ENCODE data around the gene LRRC3B.

Gene LRRC3B

DNA sequence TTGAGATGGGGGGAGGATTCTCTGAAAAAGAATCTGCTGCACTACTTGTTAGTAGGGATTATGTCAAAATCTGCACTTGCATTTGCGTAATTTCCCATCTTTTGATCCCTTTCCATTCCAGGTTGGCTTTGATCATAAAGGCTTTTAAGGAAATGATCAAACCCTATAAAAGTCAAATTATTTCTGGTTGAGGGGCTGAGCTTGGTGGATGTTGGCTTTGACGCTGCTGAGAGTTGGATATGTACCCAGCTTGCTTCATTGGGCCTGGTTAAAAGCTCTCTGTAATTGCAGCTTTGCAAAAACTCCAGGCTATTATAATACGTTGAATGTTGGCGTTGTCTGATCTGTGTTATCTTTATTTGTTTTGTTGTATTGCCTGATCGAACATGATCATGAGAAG lies 12.0 kb downstream of the LRRC3B start:
- no peak for DNase-seq

DNA sequence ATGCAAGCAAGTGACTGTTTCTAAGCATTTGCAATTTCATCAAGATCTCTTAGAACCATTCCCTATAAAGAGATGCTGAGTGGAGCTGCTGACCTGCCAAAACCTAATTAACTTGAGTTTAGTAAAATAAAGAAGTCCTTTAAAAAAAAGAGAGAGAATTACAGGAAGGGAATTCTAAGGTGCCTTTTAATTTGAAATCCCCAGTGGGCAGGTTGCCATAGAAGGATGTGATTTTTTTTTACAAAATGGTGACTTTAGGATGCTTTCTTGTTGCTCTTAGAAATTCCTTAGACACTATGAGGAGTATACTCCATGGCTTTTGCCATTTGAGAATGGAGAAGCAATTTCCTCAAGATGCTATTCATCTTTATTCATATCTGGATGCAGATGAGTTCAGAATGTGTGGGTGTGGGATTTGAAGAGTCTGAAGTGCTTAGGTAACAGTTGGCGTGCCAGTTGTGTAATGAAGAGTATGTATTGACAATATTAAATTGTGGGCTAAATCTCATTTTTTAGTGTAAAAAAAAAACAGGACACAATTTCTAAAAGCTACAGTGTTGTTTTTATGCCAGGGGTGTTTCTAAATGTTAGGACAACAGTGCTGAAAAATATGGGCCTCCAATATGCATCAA lies 13.6 kb downstream of the LRRC3B start:
- no peak for DNase-seq

DNA sequence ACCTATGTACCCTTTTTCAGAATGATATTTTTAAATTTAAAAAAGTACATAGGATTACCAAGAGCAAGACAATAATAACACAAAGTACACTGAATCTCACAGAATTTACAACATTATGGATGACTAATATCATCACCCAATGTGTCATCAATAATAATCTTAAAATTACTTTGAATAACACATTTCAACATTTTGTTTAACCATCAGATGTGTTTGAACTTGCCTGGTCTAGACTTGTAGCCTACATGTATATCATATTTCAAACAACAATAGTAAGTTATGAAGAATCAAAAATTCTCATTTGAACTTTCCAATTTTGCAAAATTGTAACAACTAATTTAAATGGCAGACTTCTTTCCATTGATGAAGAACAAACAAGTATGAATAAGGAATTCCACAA lies 15.1 kb downstream of the LRRC3B start:
- no peak for DNase-seq

DNA sequence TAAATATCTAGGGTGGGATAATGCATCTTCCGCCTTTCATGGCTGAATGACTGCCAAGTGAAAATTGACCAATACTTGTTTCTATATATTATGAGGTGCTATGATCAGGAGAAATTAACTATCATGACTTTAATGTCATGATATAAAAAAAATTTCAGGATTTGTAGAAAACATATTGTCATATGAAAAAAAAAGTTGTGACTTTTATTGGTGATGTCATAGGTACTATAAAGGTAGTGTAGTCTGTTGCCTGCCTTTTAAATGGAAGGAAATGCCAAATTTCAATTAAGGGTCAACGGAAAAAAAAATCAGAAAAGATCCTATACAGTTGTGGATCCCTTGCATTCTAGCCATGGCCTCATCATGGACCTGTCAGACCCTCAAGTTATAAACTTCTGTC lies 15.5 kb downstream of the LRRC3B start:
- no peak for DNase-seq

DNA sequence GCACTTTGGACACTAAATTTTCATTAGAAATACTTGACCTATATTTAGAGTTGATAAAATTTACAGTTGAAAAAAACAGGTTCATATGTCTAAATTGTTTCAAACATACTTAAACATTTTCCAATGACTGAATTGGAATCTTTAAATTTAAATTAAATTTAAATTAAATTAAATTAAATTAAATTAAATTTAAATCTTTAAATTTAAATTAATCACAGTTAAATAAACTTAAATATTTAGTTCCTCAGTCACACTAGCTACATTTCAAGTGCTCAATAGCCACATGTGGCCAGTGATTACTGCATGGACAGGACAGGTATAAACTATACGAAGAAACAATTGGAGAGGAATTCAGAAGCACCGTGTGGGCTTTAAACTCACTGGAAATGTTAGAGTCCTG lies 16.8 kb downstream of the LRRC3B start:
- DNase-seq: no peak

DNA sequence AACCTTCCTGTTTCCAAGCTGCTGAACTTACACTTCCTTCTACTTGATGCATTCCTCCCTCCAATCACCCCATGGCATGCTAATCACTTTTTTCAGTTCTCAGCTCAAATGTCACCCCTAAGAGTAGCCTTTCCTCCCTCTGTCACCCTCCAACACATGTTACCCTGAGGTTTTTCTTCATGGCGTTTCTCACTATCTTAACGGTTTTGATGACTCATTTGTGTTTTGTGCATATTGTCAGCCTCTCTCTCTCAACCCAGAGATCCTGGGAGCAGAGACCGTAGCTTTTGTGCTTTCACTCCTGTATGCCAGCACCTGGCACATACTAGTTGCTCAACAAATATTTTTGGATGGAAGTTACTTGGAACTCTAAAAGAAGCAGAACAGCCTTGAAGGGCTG lies 24.5 kb downstream of the LRRC3B start:
- no peak for DNase-seq

DNA sequence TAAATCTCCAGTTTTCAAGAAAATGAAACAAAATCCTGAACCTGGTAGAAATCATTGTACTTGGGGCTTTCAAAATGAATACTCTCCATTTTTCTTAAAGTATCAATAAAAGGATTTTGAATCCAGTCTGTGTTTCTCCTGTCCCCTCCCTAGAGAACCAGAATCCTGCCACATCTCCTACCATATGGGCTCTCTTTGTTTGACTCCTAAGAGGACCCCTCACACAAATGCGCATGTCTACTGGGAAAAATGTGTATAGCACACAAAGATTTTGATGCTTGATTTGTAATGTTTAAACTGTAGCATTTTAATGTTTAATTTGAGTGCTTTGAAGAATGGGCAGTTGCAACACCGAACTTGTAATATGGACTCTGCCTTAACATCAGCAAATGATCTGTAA lies 25.9 kb downstream of the LRRC3B start:
- DNase-seq: no peak

DNA sequence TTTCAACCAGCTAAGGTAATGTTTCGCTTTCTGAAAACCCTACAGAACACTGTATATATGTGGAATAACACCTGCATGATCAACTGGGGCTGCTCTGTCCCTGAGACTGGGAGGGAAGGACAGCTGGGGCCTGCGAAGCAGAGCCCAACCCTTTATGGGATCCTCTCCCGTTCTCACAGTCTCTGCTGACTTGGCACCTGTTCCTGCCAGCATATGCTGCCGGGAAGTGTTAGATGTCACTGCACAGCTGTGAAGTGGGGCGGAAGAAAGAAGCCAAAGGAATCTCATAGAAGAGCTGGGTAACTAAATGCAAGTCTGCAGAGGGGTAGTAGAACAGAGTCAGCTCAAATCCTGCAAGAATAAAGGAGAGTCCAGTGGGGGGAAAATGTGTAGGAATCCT lies 29.6 kb downstream of the LRRC3B start:
- DNase-seq: peak in 1 of 2 experiments; percentile 23

DNA sequence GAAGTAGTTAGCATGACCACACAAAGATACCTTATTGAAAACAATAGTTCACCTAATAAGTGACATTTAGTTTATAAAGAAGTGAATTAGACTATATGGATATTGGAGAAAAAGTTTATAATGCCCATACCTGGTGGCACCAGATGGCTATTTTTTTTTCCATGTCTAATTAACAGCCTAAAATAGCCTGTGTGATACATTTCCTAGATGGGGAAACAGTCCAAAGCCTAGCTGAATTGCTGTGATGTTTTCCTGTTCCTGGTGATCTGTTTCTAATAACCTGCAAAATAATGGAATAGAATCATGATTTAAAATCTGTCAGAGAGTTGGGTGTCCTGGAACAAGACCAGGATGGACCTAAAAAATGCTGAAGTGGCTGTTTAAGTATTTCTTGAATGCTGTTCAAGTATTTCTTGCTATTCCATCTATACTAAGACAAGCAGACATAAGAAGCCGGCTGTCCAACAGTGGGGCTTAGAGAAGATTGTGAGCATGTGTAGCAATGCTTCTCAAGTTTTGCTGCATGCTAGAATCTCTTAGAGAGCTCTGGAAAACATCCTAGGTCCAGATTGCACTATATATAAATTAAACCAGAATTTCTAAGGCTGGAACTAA lies 31.3 kb downstream of the LRRC3B start:
- no peak for DNase-seq

DNA sequence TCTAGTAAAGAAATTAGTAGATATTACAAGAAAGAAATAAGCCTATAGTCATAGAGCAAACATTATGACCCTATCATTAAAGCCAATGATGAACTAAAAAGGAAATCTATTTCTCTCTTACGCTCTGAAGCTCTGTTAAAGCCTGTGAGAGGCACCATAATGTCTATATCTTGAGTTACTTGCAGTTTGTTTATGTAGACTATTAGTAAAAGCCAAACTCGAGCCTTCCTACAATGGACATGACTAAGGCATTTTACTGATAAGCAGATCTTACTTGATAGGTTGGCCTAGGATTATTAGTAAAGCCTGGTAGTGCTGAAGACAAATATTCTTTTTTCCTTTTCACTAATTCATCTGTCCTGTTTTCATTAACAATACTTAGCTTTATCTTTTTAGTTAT lies 32.7 kb downstream of the LRRC3B start:
- no peak for DNase-seq

DNA sequence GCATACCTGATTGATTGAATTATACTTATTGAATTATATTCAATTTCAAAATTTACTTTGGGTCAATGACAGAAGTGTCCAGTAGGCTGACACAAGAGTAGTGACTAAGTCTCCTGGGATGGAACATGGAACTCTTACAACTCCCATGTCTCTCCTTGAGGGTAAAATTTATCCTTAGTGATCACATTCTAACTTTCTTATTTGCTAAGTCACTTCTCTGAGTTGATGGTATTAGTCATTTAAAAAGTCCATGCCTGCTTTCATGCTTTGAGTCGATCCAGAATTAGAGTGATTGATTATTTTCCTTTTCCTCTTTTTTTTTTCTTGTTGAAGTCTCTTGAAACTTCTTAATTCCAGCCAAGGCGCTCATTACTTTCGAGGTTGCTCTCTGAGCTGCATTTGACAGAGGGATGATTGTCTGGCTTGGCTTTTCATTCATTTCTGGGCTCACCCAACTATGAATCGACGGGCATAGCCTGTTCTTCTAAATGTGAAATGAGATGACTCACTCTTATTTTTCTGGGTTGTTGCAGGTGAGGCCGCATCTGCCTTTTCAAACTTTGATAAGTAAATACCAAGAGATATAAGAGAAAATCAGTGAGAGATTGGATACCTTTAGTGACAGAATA lies 34.9 kb downstream of the LRRC3B start:
- no peak for DNase-seq

DNA sequence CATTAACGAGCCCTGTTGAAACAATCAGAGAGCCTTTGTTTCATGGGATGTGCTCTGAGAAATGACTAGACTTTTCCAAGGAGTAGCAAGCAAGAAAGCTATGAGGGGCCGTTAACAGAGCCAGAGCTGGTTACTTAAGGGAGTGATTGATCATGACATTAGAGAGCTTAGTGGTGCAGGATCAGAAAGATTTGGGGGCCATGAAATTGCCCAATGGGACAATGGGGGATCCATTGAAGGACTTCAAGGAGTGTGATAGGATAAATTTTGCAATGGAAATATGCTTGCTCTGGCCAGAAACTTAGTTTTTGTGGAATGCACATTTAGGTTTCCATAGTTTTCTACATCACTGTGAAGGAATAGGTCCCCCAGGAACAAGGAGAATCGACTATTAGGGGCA lies 45.6 kb downstream of the LRRC3B start:
- no peak for DNase-seq

DNA sequence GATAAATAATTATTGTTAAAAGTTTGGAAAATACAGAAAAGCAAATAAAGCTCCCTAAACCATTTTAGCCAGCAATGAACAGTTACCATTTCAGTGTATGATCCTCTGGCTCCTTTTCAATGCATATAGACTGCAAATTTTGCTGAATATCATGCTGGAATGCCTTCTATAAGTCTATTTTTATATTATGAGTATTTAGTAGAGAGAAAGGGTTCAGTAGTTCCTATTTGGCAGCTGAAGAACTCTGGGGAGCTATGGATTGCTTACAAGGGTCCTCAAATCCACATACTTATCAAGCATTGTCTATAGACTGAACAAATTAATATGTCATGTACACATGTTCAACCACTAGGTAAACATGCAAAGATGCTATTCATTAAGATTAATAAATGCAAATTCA lies 46.1 kb downstream of the LRRC3B start:
- DNase-seq: no peak

DNA sequence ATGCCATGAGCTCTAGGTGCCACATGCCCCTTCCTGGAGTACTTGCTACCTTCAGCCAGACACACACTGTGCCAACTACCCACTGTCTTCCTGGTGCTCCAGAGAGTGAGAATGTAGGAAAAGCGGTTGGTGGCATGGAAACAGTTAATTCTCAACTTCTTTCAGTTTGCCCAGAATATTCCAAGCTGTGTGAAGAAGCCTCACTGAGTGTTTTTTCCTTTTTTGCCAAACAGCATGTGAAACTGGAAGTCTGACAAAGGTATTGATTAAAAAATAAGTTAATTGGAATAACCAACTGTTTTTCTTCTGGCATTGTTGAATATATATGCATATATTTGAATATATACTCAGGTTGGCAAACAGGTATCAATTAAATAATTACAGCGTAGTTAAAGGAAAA lies 52.8 kb downstream of the LRRC3B start:
- no peak for DNase-seq

DNA sequence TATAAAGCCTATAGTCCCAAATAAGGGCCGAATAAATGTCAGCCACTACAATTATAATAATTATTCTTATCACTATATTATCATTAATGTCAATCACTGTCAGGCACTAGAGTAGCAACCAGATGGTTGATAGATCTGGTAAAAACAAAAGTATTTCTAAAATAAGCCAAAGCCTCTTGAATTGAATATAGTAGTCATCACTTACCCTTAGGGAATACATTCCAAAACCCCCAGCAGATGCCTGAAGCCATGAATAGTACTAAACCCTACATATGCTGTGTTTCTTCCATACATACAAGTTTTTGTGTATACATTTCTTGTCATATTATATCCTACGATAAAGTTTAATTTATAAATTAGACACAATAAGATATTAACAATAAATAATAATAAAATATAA lies 59.1 kb downstream of the LRRC3B start:
- DNase-seq: no peak

DNA sequence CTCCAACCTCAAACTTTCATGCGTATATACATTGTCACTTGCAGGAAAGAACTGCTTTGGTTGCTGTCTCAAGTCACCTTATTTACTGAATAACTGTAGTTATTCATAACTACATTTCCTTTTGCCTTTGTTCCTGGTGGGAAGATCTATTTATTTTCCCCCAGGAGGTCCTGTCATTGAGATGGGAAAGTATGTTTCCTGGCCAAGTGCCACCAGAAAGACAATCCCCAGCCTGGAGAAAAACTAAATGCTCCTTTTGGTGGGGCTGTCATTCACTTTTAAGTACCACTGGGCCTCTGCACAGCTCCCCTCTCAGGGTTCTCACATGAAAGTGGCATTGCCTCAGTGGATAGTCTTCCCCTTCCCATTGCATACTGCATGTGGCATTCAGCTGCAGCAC lies 59.8 kb downstream of the LRRC3B start:
- DNase-seq: no peak

DNA sequence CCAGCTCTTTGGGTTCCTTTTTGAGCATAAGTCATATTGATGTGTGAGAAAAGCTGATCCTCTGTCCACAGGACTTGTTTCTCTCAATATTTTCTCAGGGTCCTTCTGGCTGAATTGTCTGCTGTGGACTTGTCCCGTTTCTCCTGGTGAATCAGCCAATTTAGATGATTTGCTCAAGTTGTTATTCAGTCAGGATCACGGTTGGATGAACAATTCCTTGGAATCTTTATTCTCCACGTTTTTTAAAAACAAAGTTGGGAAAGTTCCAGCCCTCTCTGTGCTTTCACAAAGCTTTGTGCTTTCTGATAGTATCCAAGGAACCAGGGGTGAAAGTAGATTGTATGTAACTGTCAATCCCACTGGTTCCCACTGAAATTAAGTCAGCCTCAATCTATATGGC lies 61.3 kb downstream of the LRRC3B start:
- DNase-seq: no peak

DNA sequence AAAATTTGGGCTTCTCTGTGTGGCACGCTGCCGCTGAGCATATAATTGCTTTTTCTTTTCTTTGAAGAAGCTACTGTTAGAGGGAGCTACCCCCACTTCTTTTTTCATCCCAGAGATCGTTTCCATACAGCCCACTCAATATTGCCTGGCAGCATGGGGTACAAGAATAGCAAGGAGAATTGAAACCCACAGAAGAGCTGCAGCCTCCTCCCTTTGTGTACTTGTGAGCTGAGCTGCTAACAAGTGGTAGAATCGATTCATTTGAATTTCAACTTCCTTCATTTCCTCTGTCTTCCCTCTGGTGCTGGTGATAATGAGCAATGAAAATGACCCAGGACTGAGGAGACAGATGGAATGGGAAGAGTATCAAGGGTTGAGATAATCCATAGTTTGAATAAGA lies 64.9 kb downstream of the LRRC3B start:
- no peak for DNase-seq

DNA sequence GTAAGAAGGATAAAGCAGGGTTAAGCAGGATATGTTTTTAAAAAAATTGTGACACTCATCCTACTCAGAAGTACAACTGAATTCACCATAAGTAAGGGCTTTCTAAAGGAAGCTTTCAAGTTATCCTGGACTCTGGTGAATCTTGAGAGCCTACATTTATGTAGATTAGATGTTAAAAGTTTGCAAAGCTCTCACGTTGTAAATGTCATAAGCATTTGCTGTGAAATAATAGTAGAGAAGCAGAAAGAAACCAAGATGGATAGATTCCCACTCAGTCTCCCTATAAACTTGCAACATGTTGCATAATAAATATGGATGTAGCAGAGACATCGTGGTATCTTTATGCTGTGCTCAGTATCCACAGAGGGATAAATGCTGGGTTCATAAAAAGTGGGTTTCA lies 77.0 kb downstream of the LRRC3B start:
- DNase-seq: no peak

DNA sequence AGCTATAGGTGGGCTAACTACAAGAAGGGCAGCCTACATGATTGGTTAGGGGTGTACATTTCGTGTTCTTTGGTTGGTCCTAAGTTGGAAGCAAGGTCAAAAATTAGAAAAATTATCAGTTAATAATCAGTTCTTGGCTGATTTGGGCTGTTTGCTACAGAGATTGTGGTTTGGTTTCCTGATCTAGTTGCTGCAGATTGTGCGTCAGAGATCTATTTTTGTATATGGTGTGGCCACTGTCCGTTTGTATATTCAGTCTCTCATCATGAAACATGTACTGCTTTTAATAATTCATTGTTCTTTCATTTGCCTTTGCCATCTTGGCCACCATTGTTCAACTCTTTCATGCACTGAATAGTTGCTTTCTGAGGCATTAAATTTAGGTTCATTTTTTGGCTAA lies 80.9 kb downstream of the LRRC3B start:
- no peak for DNase-seq

DNA sequence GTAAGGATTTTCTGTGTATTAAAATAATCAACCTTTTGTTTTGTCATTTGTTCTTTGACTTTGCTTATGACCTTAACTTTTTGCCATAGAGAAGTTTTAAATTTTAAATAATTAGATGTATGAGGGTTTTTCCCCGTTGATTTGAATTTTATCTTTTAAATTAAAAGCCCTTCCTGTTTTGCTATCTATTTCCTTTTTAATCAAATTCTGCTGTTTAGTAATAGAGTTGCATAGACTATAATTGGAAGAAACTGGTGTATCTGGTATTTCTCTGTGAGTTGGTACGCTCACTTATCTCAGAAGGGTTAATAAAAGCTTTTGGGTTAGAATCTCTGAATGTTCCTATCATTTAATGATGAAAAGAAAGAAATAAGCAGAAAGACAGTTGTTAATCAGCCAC lies 82.2 kb downstream of the LRRC3B start:
- DNase-seq: no peak

DNA sequence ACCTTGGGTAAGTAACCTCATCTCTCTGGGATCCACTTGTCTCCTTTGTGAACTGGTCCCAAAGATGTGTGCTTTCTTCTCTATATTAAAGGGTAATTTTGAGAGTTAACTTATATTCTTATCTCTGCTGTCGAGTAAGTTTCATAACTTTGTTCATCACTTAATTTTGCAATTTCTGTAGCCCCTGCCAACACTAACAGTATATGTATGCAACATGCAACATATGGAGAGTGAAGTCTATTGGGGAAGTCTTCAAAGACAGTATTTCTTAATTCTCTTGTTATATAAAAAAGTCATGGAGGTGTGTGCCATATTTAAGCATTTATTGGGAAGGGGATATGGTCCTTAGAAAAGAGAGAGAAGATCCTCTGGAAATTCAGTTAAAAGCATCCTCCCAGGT lies 85.9 kb downstream of the LRRC3B start:
- DNase-seq: no peak

DNA sequence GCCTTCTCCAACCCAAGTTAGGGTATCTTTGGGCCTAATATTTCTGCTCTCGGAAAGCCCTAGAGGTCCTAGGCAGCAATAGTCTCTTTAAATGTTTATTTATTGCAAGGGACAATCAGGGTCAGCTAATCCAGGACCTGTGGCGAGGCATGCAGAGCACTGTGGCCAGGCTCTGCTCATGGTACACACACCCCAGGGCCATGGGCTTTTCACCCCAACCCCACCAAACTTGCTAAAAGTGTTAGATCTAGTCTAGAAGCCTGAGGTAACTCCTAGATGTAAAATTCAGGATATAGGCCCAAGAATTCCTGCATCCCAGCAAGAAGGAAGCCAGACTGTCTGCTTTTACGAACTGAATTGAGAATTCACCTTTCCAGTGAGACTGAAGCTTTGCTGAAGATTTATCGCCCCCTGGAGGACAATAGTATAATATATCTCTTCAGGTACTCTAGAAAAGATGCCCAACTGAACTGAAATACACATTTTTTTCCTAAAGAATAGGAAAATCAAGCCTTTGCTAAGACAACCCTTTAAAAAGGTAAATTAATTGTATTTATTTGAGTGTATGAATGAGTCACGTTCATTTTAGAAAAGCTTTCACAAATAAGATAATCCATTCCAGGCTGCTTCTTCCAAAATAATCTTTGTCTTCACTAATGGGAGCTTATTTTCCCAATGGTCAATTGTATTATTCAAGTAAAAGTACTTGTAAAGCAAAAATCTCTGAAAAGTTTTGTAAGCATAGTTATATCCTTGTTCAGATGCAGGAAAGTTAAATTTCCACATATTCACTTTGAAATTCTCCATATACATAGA lies 89.8 kb downstream of the LRRC3B start:
- DNase-seq: peak in 1 of 2 experiments; percentile 28

DNA sequence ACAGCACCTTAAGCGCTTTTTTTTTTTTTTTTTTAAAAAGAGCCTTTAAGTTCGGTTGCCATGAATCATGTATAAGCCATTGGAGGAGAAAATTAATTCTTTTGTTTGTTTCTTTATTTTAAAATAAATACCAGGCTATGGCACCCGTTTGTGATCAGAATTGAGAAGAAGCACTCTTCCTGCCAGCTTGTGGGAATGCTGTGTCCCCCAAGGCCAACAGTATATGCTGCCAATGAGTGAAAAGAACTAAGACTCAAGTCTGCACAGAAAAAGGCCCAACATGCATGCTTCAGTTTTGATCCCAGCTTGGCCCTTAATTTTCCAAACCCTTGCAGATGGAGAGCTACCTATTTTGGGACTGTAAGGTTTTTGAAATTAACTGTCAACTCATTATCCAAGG lies 90.5 kb downstream of the LRRC3B start:
- no peak for DNase-seq

Data from NCI-H446 (cell line).